Retinal pigment epithelial cell (primary cell): Measurements from ENCODE around the gene RAB31.

Source experiments
- DNase-seq: peaks from one replicate; pipeline ENCODE4 v3.0.0-alpha.2; 2010; ENCODE audit warnings: low read depth
- H3K4me3 ChIP-seq: 2 replicates; pipeline ENCODE4 v1.5.1; 2011; ENCODE audit warnings: mild to moderate bottlenecking, low read length, control low read depth, moderate library complexity
- TF ChIP-seq, protein P1 (sequence below): conservative IDR thresholded peaks from 2 replicates; pipeline ENCODE4 v1.5.1; 2011; ENCODE audit warnings: low read depth, low read length, control low read depth, inconsistent platforms

RAB31 gene

DNA sequence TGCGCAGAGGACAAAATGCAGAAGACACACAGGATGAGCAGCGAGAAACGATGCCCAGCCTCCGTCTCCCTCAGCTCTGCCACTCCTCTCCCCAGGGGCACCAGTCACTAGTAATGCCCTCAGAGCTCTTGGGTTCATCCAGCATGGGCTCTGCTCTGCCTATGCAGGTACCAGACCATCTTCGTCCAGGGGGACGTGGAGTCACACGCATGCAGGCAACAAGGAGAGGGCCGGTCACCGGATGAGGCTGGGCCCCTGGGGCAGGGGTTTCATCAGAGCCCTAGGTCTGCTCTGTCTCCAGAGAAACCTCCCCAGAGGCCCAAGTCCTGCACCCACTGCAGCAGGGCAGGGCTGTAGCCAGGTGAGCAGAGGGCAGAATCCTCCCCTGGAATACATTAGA, 23.9 kb downstream of the RAB31 start:
- TF ChIP-seq, protein P1, sequence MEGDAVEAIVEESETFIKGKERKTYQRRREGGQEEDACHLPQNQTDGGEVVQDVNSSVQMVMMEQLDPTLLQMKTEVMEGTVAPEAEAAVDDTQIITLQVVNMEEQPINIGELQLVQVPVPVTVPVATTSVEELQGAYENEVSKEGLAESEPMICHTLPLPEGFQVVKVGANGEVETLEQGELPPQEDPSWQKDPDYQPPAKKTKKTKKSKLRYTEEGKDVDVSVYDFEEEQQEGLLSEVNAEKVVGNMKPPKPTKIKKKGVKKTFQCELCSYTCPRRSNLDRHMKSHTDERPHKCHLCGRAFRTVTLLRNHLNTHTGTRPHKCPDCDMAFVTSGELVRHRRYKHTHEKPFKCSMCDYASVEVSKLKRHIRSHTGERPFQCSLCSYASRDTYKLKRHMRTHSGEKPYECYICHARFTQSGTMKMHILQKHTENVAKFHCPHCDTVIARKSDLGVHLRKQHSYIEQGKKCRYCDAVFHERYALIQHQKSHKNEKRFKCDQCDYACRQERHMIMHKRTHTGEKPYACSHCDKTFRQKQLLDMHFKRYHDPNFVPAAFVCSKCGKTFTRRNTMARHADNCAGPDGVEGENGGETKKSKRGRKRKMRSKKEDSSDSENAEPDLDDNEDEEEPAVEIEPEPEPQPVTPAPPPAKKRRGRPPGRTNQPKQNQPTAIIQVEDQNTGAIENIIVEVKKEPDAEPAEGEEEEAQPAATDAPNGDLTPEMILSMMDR = no peak
- H3K4me3 ChIP-seq = no peak overlapping the region
- no peak for DNase-seq

DNA sequence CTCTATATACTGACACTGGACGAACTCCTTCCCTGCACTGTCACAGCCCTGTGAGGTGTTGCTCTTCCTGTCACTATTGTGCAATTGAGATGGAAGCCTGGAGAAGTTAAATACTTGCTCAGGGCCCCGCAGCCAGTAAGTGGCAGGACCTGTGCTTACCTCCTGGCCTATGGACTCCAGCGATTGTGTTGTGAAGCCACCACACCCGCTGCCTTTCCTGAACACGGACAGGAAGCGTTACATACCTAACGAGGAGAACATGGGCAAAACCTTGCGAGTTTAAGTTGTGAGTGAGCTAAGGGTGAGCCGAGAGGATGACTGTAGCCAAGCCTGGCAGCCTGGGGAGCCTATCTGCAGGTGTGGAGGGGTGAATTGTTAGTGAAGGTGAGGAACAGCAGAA, 26.1 kb downstream of the RAB31 start:
- H3K4me3 ChIP-seq = no peak overlapping the region
- no peak for DNase-seq
- TF ChIP-seq, protein P1 = no peak

DNA sequence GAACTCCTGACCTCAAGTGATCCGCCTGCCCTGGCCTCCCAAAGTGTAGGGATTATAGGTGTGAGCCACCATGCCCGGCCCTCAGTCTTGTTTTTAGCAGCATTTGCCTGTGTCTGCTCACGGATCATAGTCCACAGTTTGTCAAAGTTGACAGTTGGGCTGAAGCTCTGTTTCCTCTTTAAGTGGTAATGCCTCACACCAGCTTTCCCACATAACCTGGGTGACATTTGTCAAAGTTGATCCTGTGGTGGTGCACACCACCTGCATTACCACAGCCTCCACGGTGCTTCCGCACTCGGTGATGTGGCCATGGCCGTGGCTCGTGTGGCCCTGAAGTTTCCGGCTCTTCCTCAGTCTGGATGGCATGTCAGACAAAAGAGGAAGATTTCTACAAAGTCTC, 27.1 kb downstream of the RAB31 start:
- no peak overlapping the region for H3K4me3 ChIP-seq
- no peak for DNase-seq
- TF ChIP-seq, protein P1 = no peak

DNA sequence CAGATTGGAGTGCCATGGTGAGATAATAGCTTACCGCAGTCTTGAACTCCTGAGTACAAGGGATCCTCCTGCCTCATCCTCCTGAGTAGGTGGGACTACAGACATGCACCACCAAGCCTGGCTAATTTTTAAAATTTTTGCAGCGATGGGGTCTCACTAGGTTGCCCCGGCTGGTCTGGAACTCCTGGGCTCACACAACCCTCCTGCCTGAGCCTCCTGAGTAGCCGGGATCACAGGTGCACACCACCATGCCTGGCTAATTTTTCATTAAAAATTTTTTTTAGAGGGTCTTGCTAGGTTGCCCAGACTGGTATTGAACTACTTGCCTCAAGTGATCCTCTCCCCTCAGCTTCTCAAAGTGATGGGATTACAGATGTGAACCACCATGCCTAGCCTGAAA, 27.8 kb downstream of the RAB31 start:
- TF ChIP-seq, protein P1 = no peak
- no peak for DNase-seq
- no peak overlapping the region for H3K4me3 ChIP-seq

DNA sequence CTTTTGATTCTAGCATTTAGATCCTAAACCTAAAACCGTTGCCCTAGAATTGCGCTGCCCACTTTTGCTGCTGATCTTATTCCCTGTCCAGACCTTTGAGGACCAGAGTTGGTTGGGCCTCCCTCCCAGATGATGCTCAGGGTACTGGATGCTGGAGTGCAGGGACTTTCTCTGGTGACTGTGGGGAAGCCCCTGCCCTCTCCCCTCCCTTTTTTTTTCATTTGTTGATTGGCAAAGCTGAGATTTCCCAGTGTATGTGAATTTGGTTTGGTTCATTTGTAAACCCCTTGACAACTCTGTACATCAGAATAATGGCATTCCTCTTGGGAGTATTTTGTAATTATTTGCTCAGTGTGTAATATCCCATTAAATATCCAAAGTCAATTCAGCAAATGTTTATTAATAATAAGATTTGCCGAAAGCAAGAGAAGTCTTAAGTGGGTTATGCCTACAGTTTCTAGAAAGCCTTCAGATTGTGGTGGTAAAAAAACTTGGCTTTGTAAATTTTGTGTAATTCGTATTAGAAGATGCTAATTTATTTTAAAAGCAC, 28.3 kb downstream of the RAB31 start:
- H3K4me3 ChIP-seq = no peak overlapping the region
- no peak for DNase-seq
- TF ChIP-seq, protein P1 = no peak

DNA sequence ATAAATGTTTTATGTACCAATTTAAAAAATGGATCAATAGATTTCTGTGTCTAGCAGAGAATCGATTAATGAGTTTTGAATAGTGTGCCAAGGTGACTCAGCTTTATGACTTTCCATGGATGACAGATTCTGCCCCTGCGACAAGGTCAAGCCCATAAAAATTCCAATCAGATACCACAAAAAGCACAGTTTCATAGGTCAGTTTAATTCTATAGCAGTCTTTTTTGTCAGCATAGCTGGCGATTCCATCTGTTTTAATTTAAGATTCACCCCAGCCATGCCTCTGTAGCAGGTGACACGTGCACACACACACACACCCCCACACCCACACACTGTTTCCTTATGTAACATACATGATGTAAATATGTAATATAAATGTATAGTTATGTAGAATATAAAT, 28.9 kb downstream of the RAB31 start:
- no peak for DNase-seq
- TF ChIP-seq, protein P1 = no peak
- no peak overlapping the region for H3K4me3 ChIP-seq

DNA sequence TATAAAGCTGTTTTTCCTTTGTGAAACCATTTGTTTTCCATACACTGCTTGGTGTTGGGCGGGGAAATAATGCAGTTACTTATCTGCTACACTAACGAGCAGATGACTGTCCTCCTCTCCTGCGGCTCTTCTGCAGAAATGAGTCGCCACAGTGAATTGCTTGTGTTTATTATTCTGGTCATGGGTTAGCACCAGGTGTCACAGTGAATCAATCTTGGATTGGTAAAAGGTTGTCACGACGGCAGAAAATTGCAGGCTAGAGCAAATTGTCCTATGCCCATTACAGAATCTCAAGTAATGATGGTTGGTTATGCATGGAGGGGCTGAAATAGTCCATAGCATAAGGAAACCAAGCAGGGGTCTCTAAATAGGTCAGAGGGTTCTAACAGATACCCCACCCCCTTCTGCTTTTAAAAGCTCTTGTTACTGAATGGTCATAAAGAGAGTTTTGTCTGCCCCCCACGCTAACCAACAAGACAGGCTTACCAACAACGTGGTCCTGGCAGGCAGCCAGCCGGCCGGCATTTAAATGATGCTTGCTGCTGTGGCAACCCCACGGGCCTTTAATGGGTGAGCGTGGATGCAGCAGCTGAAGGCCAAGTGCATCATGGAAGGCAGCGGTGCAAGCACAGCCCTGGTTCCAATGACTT, 29.5 kb downstream of the RAB31 start:
- no peak for DNase-seq
- H3K4me3 ChIP-seq = no peak overlapping the region
- TF ChIP-seq, protein P1 = no peak
